Smooth muscle cell (in vitro differentiated cells): ENCODE data around the gene HPSE2. TPM values are rescaled to one million over a fixed set of nuclear protein-coding genes. Genes with fewer than 3 reads are reported as not detected.

Experiments
- DNase-seq: peaks from one replicate; lab custom pipeline; 2025; ENCODE audit not compliant: unreplicated experiment; lab: John Stamatoyannopoulos, UW
- H2AFZ ChIP-seq: fragments of 200-600 bp; sonication (generic); 2 replicates; pipeline ENCODE4 v1.6.0; 2016; ENCODE audit warnings: antibody characterized with exemption, low read depth, mild to moderate bottlenecking
- H3F3A ChIP-seq: fragments of 200-600 bp; sonication (generic); 2 replicates; pipeline ENCODE4 v1.6.0; 2017; ENCODE audit warnings: antibody characterized with exemption, low read depth
- H3K27ac ChIP-seq: fragments of 200-600 bp; sonication (generic); 2 replicates; pipeline ENCODE4 v1.5.1; 2016; ENCODE audit warnings: low read depth, mild to moderate bottlenecking
- H3K27me3 ChIP-seq: fragments of 200-600 bp; sonication (generic); 2 replicates; pipeline ENCODE4 v1.6.1; 2016; ENCODE audit warnings: low read depth, mild to moderate bottlenecking
- H3K36me3 ChIP-seq: fragments of 200-600 bp; sonication (generic); 2 replicates; pipeline ENCODE4 v1.5.1; 2016; ENCODE audit warnings: low read depth
- H3K4me1 ChIP-seq: fragments of 200-600 bp; sonication (generic); 2 replicates; pipeline ENCODE4 v1.5.1; 2016; ENCODE audit warnings: low read depth
- H3K4me2 ChIP-seq: fragments of 200-600 bp; sonication (generic); 2 replicates; pipeline ENCODE4 v1.6.0; 2016; ENCODE audit warnings: mild to moderate bottlenecking
- H3K4me3 ChIP-seq: fragments of 200-600 bp; sonication (generic); 2 replicates; pipeline ENCODE4 v1.5.1; 2016; ENCODE audit warnings: mild to moderate bottlenecking
- H3K79me2 ChIP-seq: fragments of 200-600 bp; sonication (generic); 2 replicates; pipeline ENCODE4 v1.6.0; 2016; ENCODE audit warnings: low read depth, mild to moderate bottlenecking
- H3K9ac ChIP-seq: fragments of 200-600 bp; sonication (generic); 2 replicates; pipeline ENCODE4 v1.6.0; 2016; ENCODE audit warnings: low read depth
- H3K9me3 ChIP-seq: fragments of 200-600 bp; sonication (generic); replicated peaks from 2 replicates; pipeline ENCODE4 v1.5.1; 2016; ENCODE audit warnings: low read depth
- H4K20me1 ChIP-seq: fragments of 200-600 bp; sonication (generic); 2 replicates; pipeline ENCODE4 v1.6.0; 2016; ENCODE audit warnings: low read depth
- CTCF ChIP-seq: fragments of 200-600 bp; sonication (generic); IDR thresholded peaks from 2 replicates; pipeline ENCODE4 v1.5.1; 2017; ENCODE audit warnings: borderline replicate concordance, mild to moderate bottlenecking, antibody characterized with exemption; ENCODE audit not compliant: insufficient read depth, poor library complexity, severe bottlenecking
- WGBS: methylation state at CpG from one replicate; pipeline ENCODE4 v1.1.7; 2016; ENCODE audit warnings: low lambda C conversion rate; 5-methylcytosine and 5-hydroxymethylcytosine counted together
- polyA plus RNA-seq: library from polyadenylated mRNA; unstranded; fragments of >200 nt; fragmentation: Nextera tagmentation; extraction: Ambion mirVana; gene quantifications from 2 replicates; pipeline ENCODE4 v1.2.1, GENCODE V29; 2016
- total RNA-seq: library from RNA; depleted of rRNA; stranded (reverse); fragments of >200 nt; gene quantifications from 2 replicates; pipeline ENCODE4 v1.2.3, GENCODE V29; 2014

HPSE2 gene
- total and polyA plus RNA-seq, 2 experiments from 2014 or later, result 0.13 TPM; not detected in 1

- TF ChIP-seq CTCF, result no peak
- 91% methylated on average over 10 of the region's 10 CpGs for WGBS
- no peak overlapping the region for H3K4me2 ChIP-seq
Measured at GRCh38 chr10:99042051-99042771, 193.4 kb downstream of the HPSE2 start.

GRCh38 chr10:99041468-99041867, 194.2 kb downstream of the HPSE2 start:
- 91% methylated on average over 4 of the region's 4 CpGs for WGBS

More at GRCh38 chr10:99042051-99042771, 193.4 kb downstream of the HPSE2 start:
- Histone ChIP-seq H3F3A (no peaks in the 10 kb centered on the region), H3K4me1 (no peaks in the 10 kb centered on the region), H2AFZ (no peak overlapping the region), H3K9me3 (peaks cover 8% of the 10 kb centered on the region), H3K79me2 (no peaks in the 10 kb centered on the region), H4K20me1 (no peaks in the 10 kb centered on the region), H3K27me3 (no peaks in the 10 kb centered on the region), H3K9ac (no peak overlapping the region), H3K36me3 (no peaks in the 10 kb centered on the region), H3K27ac (no peak overlapping the region), H3K4me3 (no peak overlapping the region)
- DNase-seq, result no peak

GRCh38 chr10:99013885-99014284, 221.8 kb downstream of the HPSE2 start:
- Histone ChIP-seq H3K27me3 (no peaks in the 10 kb centered on the region), H3K36me3 (no peaks in the 10 kb centered on the region), H2AFZ (no peak overlapping the region), H3K9me3 (no peaks in the 10 kb centered on the region), H3F3A (no peaks in the 10 kb centered on the region), H3K4me1 (peaks cover 8% of the 10 kb centered on the region), H3K27ac (no peak overlapping the region), H4K20me1 (no peaks in the 10 kb centered on the region), H3K9ac (no peak overlapping the region), H3K4me2 (no peak overlapping the region), H3K4me3 (no peak overlapping the region), H3K79me2 (no peaks in the 10 kb centered on the region)
- no peak for DNase-seq
- no peak for TF ChIP-seq CTCF
- WGBS, result 95% methylated on average over 9 of the region's 9 CpGs

More at GRCh38 chr10:99041468-99041867, 194.2 kb downstream of the HPSE2 start:
- no peak overlapping the region for H3K9ac ChIP-seq
- no peak overlapping the region for H3K27ac ChIP-seq
- no peaks in the 10 kb centered on the region for H3K79me2 ChIP-seq
- H3F3A ChIP-seq, result no peaks in the 10 kb centered on the region
- H3K4me3 ChIP-seq, result no peak overlapping the region
- H4K20me1 ChIP-seq, result no peaks in the 10 kb centered on the region
- no peak for DNase-seq
- H3K27me3 ChIP-seq, result no peaks in the 10 kb centered on the region
- H3K4me1 ChIP-seq, result no peaks in the 10 kb centered on the region
- H3K4me2 ChIP-seq, result no peak overlapping the region
- no peak overlapping the region for H2AFZ ChIP-seq
- peaks cover 6% of the 10 kb centered on the region for H3K9me3 ChIP-seq
- no peak for TF ChIP-seq CTCF
- H3K36me3 ChIP-seq, result no peaks in the 10 kb centered on the region

- no peaks in the 10 kb centered on the region for H3K79me2 ChIP-seq
- H3K9me3 ChIP-seq, result no peaks in the 10 kb centered on the region
- no peaks in the 10 kb centered on the region for H3K36me3 ChIP-seq
- H3K4me3 ChIP-seq, result no peak overlapping the region
- no peak overlapping the region for H3K4me2 ChIP-seq
- no peaks in the 10 kb centered on the region for H4K20me1 ChIP-seq
- peaks cover 19% of the 10 kb centered on the region for H3K4me1 ChIP-seq
- no peak overlapping the region for H3K27ac ChIP-seq
- H3K27me3 ChIP-seq, result no peaks in the 10 kb centered on the region
- DNase-seq, result no peak
- no peak overlapping the region for H3K9ac ChIP-seq
- TF ChIP-seq CTCF, result no peak
- H2AFZ ChIP-seq, result no peak overlapping the region
- peaks cover 10% of the 10 kb centered on the region for H3F3A ChIP-seq
Measured at GRCh38 chr10:99010286-99010685, 225.4 kb downstream of the HPSE2 start.
